PC-3 (cell line): ENCODE data around the gene SRP68.

Experiments used
- EZH2 ChIP-seq: fragments of 300-600 bp; sonication (generic); IDR thresholded peaks from one replicate; pipeline ENCODE4 v1.6.1; 2017; ENCODE audit warnings: antibody characterized with exemption, mild to moderate bottlenecking, low read length; ENCODE audit not compliant: unreplicated experiment
- EZH2phosphoT487 ChIP-seq: fragments of 300-600 bp; sonication (generic); IDR thresholded peaks from 2 replicates; pipeline ENCODE4 v1.6.1; 2018; ENCODE audit warnings: mild to moderate bottlenecking, antibody characterized with exemption, low read length, borderline replicate concordance
- TF ChIP-seq, protein P1 (sequence below): fragments of 300-600 bp; sonication (generic); conservative IDR thresholded peaks from 2 replicates; pipeline ENCODE4 v1.5.1; 2017; ENCODE audit warnings: antibody characterized with exemption, low read depth, mild to moderate bottlenecking, low read length

DNA sequence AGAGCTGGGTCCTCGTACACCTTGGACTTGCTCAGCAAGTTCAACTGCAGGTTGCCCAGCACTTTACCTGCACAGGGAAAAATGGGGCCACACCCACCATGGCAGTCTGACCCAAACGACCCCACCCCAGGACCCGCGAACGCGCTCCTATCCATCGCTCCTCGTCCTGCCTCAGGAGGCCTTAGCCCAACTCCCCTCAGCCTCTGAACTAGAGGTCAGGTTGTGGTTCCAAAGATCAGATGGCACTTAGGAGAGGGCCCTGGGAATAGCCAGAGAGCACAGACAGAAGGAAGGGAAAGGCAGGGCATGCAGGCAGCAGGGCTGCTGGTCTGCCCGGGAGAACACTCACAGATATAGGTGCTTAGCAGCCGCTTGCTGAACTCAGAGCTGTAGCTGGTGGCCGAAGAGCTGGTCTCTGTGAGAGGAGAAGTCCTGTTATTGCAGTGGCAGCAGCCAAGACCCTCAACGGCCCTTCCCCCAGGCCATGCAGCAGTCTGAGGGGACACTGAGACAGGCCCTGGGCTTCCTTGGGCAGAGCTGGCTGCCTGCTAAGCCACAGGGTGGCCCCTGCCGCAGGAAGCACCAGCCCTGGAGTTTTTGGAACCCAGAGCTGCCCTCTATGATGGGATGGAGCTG, 13.5 kb upstream of the SRP68 start:
- TF ChIP-seq EZH2 (no peak), EZH2phosphoT487 (no peak)
- TF ChIP-seq, protein P1, sequence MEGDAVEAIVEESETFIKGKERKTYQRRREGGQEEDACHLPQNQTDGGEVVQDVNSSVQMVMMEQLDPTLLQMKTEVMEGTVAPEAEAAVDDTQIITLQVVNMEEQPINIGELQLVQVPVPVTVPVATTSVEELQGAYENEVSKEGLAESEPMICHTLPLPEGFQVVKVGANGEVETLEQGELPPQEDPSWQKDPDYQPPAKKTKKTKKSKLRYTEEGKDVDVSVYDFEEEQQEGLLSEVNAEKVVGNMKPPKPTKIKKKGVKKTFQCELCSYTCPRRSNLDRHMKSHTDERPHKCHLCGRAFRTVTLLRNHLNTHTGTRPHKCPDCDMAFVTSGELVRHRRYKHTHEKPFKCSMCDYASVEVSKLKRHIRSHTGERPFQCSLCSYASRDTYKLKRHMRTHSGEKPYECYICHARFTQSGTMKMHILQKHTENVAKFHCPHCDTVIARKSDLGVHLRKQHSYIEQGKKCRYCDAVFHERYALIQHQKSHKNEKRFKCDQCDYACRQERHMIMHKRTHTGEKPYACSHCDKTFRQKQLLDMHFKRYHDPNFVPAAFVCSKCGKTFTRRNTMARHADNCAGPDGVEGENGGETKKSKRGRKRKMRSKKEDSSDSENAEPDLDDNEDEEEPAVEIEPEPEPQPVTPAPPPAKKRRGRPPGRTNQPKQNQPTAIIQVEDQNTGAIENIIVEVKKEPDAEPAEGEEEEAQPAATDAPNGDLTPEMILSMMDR: no peak
